Measurements from ENCODE around the gene KCNQ1.
"Not testable (repeated sequence)": the region's sequence is repeated elsewhere in the genome, so short reads cannot be mapped to it uniquely, and the experiment has no call there.

KCNQ1 gene

GRCh38 chr11:2631161-2631560 lies 186.4 kb downstream of the KCNQ1 start:
- no peak for DNase-seq

DNA sequence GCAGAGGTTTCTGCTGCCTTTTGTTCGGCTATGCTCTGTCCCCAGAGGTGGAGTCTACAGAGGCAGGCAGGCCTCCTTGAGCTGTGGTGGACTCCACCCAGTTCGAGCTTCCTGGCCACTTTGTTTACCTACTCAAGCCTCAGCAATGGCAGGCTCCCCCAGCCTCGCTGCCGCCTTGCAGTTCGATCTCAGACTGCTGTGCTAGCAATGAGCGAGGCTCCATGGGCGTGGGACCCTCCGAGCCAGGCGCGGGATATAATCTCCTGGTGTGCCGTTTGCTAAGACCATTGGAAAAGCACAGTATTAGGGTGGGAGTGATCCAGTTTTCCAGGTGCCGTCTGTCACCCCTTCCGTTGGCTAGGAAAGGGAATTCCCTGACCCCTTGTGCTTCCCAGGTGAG lies 195.0 kb downstream of the KCNQ1 start:
- DNase-seq = not testable (repeated sequence)

DNA sequence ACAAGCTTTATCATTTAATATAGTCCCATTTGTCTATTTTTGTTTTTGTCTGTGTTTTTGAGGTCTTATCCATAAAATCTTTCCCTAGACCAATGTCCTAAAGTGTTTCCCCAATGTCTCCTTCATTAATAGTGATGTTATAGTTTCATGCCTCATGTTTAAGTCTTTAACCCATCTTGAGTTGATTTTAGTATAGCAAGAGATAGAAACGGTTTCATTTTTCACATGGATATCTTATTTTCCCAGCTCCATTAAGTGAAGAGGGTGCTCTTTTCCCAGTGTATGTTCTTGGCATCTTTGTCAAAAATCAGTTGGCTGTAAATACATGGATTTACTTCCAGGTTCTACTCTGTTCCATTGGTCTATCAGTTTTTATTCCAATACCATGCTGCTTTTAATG lies 196.8 kb downstream of the KCNQ1 start:
- DNase-seq = no peak

DNA sequence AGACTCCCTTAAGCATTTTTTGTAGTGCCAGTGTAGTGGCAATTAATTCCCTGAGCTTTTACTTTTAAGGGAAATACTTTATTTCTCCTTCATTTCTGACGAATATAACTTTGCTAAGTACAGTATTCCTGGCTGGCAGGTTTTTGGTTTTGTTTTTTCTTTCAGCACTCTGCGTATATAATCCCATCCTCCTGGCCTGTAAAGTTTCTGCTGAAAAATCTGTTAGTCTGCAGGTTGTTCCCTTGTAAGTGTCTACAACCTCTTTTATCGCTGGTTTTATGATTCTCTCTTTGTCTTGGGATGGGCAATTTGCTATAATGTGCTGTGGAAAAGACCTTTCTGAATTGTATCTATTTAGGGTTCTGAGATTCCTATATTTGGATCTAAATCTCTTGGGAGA lies 198.9 kb downstream of the KCNQ1 start:
- no peak for DNase-seq

DNA sequence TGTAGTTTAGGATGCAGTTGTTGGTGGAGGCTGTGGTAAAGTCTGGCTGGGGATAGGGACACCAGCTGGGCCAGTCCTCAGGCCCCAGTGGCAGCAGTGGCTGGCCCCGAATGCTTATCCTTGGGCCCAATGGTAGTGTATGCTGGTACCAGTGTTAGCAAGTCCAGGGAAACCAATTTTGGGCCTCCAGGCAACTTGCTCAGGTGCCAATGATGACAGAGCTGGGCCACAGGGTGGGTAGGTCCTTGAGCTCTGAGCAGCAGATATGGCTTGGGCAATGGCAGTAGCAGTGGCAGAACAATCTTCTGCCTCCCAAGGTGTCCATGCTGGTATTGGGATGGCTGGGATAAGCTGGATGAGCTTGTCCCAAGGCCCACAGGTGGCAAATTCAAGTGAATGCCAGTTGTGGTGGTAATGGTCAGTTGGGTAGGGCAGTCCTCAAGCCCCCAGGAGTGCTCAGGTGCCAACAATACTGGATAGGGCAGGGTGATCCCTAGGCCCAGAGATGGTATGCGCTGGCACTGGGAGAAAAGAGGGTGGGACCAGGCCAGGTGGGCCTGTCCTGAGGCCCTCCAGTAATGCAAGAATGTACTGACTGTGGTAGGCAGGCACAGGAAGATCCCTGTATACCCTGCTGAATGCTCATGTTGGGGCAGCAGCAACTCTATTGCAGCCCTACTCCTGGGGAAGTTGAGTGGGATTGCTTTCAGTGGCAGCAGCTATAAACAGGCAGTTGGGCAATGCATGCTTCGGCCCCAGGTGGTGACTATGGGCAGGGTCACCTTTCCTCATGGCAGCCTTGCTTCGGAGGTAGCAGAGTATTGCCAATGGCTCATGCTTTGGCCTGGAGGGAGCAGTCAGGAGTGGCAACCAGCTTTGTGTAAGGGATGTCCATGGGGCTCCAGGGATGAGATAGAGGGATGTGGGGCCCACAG lies 200.3 kb downstream of the KCNQ1 start:
- no peak for DNase-seq

GRCh38 chr11:2645779-2646118 lies 200.9 kb downstream of the KCNQ1 start:
- no peak for DNase-seq

DNA sequence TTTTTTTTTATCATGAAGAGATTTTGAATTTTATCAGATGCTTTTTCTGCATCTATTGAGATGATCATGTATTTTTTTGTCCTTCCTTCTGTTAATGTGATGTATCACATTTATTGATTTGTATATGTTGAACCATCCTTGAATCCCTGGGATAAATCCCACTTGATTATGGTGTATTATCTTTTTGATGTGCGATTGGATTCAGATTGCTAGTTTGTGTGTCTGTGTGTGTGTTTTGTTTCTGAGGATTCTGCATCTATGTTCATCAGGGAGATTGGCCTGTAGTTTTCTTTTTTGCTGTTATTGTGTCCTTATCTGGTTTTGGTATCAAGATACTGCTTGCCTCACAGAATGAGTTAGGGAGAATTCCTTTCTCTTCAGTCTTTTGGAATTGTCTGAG lies 202.4 kb downstream of the KCNQ1 start:
- no peak for DNase-seq

DNA sequence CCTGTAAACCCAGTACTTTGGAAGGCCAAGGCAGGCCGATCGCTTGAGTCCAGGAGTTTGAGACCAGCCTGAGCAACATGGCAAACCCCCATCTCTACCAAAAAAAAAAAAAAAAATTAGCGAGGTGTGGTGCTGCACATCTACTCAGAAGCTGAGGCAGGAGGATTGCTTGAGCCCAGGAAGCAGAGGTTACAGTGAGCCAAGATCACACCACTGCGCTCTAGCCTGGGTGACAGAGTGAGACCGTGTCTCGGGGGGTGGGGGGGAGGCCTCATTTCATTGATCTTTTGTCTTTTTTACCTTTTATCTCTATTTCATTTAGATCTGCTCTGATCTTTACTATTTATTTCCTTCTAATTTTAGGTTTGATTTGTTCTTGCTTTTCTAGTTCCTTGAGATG lies 203.1 kb downstream of the KCNQ1 start:
- DNase-seq = no peak

DNA sequence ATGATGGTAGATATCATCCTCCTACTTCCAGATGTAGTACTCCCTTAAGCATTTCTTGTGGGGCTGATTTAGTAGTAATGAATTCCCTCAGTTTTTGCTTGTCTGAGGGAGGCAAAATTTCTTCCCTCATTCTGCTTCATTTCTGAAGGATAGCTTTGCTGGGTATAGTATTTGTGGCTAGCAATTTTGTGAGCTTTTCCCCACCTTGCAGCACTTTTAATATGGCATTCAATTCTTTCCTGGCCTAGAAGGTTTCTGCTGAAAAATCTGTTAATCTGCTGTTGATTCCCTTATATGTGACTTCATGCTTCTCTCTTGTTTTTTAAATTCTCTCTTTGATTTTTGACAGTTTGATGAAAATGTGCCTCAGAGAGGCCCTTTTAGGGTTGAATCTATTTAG lies 204.6 kb downstream of the KCNQ1 start:
- DNase-seq = no peak

- no peak for DNase-seq
Measured at GRCh38 chr11:2649848-2650247, 205.0 kb downstream of the KCNQ1 start.

DNA sequence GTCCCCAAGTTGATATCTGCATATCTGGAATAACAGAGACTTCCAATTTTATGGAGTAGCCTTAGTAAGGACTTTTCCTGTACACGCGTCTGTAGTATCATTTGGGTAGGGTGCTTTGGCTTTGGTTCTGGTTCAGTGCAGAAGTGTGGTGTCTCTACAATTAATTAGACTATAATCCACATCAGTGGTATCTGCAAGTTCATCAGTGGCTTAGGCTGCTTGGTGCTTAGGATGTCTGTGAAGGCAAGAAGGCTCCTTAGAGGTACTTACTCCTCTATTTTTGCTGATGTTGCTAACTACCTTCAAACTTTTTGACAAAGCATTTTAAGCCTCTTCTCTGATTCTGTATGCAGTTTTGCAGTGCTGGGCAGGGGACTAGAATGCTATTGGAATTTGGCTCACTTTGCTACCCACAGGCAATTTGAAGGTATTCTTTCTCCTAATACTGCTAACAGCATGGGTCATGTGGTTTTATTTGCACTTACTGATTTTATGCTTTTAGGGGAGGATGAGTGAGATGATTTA lies 205.6 kb downstream of the KCNQ1 start:
- DNase-seq = no peak

DNA sequence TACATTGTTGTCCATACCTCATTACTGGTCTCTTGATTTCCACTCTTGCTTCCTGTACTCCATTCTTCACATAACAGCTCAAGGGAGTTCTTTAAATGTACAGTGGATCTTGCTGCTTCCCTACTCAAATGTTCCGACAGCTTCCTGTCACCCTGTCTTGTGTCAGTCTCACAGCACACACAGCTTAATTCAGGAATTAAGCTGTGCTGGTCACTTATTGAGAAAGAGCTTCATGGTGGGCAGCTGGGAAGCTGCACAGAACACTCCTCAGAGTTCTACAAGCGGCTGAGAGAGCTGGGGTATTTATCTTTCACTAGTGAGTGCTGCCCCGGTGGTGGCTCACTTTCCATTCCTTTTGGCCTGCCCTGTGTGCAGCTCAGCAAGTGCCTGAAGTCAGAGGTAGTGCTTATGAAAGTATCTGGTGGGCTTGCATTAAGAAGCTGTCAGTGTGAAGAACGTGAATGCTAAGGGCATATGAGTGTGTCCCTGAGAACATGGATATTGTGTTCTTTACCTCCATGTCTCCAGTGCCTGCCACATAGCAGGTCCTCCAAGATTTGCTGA lies 206.3 kb downstream of the KCNQ1 start:
- DNase-seq = no peak

DNA sequence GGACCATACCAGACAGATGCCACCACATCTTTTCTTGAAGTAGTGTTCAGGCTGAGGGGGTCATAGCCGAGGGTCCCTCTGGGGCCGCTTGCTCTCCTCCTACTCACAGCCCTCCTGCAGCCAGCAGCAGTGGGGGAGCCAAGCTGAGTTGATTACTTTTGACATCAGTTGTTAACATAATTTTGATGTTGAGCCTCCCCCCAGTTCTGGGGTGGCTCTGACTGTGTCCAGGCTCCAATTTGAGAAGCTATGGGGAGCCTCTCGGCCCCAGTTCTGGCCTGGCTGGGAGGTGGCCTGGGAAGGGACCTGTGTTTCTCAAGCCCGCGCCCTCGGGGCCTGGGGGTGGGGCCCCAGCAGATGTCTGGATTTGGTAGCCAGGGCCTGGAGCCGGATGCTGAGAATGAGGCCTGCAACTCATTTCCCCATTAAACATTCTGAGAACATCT lies 207.0 kb downstream of the KCNQ1 start:
- no peak for DNase-seq

DNA sequence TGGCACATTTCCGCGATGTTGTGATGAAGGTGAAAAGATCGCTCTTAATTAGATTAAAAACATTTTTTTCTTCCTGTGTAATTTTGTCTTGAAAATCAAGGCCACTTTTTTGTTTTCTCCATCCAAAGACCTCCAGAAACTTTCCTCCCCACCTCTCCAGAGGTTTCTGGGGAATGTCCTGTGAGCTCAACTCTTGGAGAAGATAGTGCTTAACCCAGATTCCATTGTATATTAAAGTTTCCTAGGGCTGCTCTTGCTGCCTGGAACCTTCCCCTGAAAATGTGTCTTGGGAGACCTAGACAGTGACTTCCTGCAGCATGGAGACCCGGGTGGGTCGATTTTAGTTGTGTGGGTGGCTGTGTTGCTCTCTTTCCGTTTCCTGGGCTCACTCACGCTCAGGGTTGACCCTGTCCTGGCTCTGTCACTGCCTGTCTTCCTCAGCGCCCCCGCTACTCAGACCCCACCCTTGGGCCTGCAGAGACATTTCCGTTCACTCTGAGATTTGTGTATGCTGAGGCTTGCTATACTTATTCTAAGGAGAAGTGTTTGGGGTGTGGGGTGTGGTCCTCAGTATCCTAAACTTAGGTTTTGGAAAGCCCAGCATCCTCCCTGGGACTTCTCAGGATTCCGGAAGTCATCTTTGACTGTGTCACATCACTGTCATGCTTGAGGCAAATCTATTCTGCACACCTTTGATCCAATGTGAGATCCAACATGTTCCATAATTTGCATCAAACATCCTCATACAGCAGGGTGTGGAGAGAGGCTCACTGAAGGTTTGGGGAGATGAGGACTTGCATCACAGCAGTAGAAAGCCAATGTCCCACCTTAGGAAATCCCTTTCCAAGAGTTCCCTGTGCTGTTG lies 207.8 kb downstream of the KCNQ1 start:
- no peak for DNase-seq

DNA sequence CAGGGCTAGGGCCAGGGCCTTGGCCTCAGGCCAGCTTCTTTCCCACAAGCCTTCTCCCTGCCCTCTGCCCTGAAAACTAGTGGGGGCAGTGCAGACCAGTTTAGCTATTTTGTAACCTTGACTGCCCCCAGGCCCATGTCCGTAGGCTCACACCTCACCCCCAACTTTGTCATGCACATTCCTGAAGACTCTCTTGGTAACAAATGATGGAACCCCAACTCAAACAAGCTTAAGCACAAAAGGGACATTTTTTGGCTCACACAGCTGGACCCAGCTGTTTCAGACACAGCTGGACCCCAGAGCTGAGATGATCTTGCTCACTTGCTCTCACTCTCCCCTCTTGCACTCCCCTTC lies 208.4 kb downstream of the KCNQ1 start:
- DNase-seq = no peak

DNA sequence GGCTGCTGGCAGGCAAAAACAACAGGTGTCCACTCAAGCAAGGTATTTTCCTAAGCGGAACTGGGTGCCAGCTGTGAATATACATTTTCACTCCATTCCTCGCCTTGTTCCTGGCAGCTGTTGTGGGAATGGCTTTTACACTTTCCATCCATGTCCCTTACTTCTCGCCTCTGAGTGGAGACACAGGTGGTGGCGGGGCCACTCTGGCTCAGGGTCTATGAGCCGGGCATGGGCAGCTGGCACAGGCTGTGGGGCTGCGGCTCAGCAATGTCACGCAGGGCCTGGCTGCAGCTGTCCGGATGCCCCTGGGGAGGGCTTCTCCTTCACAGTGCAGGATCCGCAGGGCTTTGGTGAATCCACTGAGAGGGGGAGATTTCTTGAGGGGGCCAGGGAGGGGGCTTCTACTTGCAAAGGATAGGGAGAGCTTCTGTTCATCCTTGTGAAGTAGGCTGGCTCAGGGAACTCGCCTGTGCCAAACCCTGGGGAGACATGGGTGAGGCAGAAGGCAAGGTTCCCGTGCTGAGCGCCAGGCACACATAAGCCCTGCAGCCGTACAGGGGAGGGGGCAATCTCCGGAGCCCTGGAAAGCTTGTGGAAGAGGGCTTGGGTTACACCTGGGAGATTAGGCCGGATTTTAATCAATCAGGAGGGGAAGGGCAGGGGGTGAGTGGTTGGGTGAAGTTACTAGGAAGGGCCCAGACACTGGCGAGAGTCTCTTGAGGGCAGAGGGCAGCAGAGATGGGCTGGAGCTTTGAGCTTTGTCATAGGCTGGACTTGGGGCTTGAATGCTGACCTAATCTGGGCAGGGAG lies 209.3 kb downstream of the KCNQ1 start:
- peak; percentile 21 for DNase-seq

DNA sequence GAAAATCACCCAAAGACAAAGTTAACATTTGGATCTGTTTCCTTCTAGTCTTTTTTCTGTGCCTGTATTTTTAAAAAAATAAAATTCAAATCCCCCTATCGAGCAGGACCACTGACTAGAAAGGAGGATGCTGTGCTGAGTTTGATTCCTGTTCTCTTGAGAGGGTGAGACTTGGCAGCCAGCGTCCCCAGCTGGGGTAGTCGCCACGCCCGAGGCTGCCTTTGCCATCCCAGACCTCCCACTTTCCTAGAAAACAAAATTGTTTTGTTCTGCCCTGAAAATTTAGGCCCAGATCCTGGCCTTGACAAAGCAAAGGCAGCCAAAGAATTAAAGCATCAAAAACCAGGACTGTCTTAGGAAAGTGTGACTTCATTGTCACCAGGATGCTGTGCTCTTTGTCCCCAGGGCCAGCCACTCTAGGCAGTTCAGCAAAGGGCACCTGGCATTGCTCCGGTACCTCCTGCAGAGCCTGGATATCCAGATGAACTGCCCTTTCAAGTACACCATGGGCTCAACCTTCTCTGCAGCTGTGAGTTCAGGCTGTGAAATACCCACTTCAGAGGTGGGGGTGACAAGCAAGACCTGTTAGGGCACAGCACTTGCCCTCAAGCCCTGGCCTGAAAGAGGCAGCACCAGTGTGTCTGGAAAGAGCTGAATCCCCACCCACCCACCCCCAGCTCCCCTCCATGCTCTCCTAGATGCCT lies 210.4 kb downstream of the KCNQ1 start:
- DNase-seq = no peak

DNA sequence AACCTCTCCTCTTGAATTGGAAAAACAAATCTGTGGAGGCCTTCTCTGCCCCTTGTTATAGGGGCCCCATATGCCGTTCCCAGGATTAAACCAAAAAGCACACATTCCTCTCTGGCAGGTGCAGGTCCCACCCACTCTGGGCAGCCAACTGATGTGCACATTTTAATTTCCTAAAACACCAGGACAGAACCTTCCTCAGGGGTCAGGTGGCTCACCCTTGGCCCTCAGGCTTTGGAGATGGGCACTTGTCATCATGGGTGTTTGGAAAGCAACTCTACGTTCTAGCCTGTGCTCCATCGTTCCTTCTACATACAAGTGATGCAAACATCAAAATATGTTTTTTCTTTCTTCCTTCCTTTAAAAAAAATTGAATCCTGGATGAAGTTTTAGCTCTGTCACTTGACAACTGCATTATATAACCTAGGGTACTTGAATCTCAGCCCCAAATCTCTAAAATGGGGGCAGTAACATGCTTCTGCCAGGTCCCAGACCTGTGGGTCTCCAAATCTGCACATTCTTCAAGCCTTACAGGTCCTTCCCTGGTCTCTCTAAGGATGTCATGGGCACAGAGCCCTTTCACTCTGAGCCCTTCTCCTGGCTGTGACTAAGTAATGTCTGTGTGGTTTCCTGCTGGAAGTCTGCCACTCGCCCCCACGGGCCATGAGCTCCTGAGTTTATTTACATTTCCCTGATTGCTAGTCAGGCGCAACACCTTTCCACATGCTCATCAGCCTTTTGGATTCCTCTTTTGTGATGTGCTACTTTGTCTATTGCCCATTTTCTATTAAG lies 211.2 kb downstream of the KCNQ1 start:
- no peak for DNase-seq

DNA sequence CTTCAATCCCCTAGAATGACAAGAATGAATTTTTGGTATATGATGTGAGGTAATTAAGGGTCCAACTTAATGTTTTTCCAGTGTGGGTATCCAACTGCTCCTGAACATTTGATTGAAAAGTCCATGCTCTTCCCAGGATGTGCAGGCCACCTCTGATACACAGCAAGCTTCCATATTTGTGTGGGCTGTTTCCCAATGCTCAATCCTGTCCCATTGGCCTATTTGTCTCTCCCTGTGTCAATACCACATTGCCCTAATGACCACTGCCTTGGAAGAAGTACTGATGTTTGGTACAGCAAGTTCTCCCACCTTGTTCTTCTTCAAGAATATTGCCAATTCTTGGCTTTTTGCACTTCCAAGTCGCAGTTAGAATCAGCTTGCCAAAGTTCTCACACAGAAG lies 212.1 kb downstream of the KCNQ1 start:
- DNase-seq = no peak

DNA sequence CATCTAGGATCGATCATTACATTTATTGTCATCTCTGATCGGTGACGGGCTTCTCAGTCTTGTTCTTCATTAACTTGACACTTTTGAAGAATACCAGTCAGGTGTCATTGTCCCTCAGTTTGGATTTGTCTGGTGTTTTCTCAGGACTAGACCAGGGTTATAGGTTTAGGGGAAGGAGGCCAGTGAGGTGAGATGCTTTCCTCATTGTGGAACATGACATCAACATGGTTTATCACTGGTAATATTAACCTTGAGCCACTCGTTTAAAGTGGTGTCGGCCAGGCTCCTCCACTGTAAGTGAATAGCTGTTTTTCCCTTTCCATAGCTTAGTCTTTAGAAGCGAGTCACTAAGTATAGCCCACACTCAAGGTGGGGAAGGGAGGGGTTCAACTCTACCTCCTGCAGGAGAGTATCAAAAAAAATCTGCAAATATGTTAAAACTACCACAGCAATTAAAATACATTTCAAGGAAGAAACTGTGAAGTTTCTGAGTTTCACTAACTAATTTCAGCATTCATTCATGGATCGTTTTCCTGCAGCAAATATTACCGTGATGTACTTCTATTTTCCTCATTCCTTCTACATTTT lies 213.0 kb downstream of the KCNQ1 start:
- no peak for DNase-seq
